BJ (cell line): ENCODE measurements around the gene RRN3. TPM values are rescaled to one million over a fixed set of nuclear protein-coding genes. Genes with fewer than 3 reads are reported as not detected.
"Not testable (repeated sequence)": the region's sequence is repeated elsewhere in the genome, so short reads cannot be mapped to it uniquely, and the experiment has no call there.

Source experiments
- CTCF ChIA-PET: fragments of 350-600 bp; formaldehyde crosslinking; extraction: SDS; loops from one replicate; lab custom pipeline; 2021; ENCODE audit warnings: antibody characterized with exemption, inconsistent platforms; lab: Yijun Ruan, JAX
- POLR2A ChIA-PET: fragments of 300-600 bp; sonication (Branson Sonifier 250); formaldehyde crosslinking; extraction: SDS; loops from one replicate; lab custom pipeline; 2021; ENCODE audit warnings: antibody characterized with exemption; lab: Charles Lee
- DNase-seq: peaks from one replicate; pipeline ENCODE4 v3.0.0-alpha.2; 2011; ENCODE audit warnings: low read depth
- H3K27me3 ChIP-seq: 2 replicates; pipeline ENCODE4 v1.6.0; 2011; ENCODE audit warnings: low read length; ENCODE audit not compliant: control insufficient read depth, insufficient read depth
- H3K36me3 ChIP-seq: 2 replicates; pipeline ENCODE4 v1.5.1; 2011; ENCODE audit warnings: low read length; ENCODE audit not compliant: control insufficient read depth, insufficient read depth
- H3K4me3 ChIP-seq: 2 replicates; pipeline ENCODE4 v1.5.1; 2011; ENCODE audit warnings: low read depth, mild to moderate bottlenecking, control low read depth, low read length
- polyA plus RNA-seq: library from polyadenylated mRNA; depleted of rRNA; stranded (reverse); fragments of >200 nt; gene quantifications from 2 replicates; pipeline ENCODE4 v1.2.3, GENCODE V29; 2011
- TF ChIP-seq, protein P1 (sequence below): IDR thresholded peaks from 2 replicates; pipeline ENCODE4 v1.5.1; 2011; ENCODE audit warnings: low read depth, mild to moderate bottlenecking, control low read depth, inconsistent platforms, low read length, moderate library complexity; ENCODE audit not compliant: insufficient read depth

The RRN3 gene
- polyA plus RNA-seq, 1 experiment: 20.0 TPM

DNA sequence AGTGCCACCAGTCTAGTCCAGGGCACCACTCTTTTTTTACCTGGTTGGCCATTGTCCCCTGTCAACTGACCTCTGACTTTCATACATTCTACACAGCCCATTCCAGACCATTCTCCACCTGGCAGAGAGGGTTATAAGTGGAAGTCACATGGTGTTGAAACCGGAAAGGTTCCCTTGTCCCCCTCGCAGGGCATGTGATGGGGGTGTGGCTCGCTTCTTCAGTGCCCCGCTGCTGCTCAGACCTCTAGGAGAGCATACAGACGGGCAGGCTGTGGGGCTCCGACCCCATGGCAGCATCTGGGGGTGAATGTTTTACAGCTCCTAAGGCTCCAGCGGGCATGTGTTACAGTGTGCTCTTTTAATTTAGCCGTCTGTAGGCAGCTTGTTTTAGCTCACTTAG lies 67.0 kb downstream of the RRN3 start:
- H3K27me3 ChIP-seq, H3K4me3 ChIP-seq, DNase-seq, CTCF ChIA-PET, POLR2A ChIA-PET: not testable (repeated sequence)
- peaks cover 28% of the 10 kb centered on the region for H3K36me3 ChIP-seq

DNA sequence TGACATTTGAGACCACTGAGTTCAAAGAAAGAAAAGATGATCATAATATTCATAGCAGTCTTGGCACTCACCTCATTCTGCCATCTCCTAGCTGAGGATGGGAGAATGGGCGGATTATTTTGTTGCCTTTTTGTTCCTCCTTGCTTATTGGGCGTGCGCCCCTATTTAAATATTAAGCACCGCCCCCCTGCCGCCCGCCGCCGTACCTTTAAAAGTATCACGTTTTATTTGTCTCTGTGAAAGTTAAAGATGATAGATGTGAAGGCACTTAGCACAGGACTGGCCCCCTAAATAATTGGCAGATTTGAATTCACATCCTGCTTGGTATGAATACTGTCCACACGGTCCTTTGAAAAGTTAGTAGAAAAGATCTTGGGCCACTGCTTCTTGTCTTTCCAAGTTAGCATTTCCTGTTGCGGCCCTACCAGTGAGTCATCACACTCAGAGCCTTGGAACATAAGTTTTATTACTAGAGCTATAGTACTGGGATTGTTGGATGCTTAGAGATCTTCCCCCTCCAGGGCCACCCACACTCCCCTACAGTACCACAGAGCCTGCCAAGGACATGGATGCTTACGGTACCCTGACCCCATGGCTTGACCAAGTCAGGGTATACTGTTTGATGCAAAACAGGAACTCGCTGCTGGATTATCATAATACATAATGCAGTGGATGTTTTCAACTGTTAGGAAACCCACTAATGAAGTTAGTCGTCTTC lies 68.7 kb downstream of the RRN3 start:
- ChIA-PET POLR2A (interaction anchor here (0.6 kb wide), 1 partner anchor 11 kb away, joined by 3 read pairs; no protein-coding TSS in a partner anchor), CTCF (interaction anchor here (0.9 kb wide), 1 partner anchor 9 kb away, joined by 3 read pairs; no protein-coding TSS in a partner anchor)
- DNase-seq, H3K27me3 ChIP-seq, H3K4me3 ChIP-seq: not testable (repeated sequence)
- H3K36me3 ChIP-seq: peaks cover 20% of the 10 kb centered on the region

DNA sequence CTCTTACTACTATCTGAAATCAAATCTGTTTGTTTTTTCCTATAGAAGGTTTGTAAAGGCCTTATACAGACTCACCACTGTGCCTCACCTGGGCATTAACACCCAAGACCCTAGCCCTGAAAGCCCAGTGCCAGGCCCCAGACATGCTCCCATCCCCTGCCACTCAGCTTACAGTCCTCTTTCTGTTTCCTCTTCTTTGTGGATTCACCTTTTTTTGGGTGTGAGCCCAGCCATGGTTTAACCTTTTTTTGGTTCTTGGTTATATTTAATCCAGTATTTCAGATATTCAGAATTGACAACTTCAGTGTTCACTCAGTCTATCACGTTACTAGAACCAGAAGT lies 69.2 kb downstream of the RRN3 start:
- H3K27me3 ChIP-seq, H3K4me3 ChIP-seq, CTCF ChIA-PET, POLR2A ChIA-PET, DNase-seq: not testable (repeated sequence)
- H3K36me3 ChIP-seq: peaks cover 20% of the 10 kb centered on the region

DNA sequence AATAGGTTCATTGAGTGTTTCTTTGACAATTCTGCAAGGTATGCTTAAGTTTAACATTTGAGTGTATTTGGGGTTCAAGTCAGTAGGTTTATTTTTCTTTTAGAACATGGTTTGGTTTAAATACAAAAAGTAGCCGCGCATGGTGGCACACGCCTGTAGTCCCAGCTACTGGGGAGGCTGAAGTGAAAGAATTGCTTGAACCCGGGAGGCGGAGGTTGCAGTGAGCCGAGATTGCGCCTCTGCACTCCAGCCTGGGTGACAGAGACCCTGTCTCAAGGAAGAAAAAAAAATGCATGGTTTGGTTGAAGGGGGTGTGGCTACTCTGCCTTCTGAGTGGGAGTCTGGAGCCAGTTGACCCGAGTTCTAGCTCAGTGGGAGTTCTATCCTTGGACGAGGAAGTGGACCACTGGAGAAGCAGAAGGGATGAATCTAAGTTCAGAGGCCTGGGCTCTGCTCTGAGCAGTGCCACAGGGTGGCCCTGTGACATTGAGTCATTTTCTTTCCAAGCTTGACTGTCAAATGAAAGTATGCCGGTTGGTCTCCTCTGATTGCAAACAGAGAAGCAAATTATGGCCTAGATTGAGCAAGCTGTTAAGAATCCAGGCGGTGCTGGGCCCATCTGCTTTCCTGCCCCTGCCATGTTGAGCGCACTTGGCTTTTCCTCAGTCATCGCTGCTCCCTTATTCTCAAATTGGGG lies 70.5 kb downstream of the RRN3 start:
- peaks cover 15% of the 10 kb centered on the region for H3K36me3 ChIP-seq

DNA sequence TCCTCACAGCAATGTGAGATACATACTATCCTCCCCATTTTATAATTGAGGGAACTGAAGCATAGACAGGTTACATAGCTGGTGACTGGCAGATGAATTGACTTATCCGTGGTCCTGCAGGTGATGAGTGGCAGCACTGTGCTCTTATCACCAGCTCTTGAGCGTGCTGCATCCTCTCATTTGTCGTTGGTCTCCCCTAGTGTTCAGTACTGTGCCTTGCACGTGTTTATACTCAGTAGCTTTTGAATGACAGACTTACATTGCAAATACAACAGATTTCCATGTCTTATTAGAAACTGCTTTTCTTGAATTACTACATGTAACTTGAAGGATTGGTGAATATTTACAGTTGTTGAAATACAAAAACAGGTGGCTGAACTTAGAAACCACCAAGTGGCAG lies 71.9 kb downstream of the RRN3 start:
- DNase-seq, H3K4me3 ChIP-seq, H3K36me3 ChIP-seq, H3K27me3 ChIP-seq, CTCF ChIA-PET, POLR2A ChIA-PET: not testable (repeated sequence)
- TF ChIP-seq, protein P1, sequence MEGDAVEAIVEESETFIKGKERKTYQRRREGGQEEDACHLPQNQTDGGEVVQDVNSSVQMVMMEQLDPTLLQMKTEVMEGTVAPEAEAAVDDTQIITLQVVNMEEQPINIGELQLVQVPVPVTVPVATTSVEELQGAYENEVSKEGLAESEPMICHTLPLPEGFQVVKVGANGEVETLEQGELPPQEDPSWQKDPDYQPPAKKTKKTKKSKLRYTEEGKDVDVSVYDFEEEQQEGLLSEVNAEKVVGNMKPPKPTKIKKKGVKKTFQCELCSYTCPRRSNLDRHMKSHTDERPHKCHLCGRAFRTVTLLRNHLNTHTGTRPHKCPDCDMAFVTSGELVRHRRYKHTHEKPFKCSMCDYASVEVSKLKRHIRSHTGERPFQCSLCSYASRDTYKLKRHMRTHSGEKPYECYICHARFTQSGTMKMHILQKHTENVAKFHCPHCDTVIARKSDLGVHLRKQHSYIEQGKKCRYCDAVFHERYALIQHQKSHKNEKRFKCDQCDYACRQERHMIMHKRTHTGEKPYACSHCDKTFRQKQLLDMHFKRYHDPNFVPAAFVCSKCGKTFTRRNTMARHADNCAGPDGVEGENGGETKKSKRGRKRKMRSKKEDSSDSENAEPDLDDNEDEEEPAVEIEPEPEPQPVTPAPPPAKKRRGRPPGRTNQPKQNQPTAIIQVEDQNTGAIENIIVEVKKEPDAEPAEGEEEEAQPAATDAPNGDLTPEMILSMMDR: peak; percentile 32; the same call in 1 of the 2 replicates

More for the DNA sequence above, 70.5 kb downstream of the RRN3 start:
- H3K27me3 ChIP-seq, POLR2A ChIA-PET, DNase-seq, H3K4me3 ChIP-seq: not testable (repeated sequence)
- CTCF ChIA-PET: interaction anchor here (0.6 kb wide), 1 partner anchor 623 kb away, joined by 3 read pairs; no protein-coding TSS in a partner anchor

DNA sequence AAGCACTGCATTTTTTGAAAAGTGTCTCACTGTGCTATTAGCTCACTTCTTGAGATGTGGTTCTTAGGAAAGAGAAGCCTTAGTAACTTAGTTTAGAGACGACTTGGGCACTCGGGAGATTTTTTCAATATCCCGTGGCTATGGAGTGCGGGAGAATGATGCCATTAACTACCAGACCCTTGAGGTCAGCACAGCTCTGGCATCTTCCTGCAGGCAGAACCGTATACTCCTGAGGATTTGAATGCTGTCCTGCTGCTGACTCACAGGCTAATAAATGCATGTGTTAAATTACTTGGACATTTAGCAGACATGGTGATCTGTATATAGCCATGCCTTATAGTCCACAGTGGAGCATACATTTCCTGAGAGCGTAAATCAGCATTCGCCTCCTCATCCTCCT lies 72.6 kb downstream of the RRN3 start:
- DNase-seq: peak; percentile 63
- H3K36me3 ChIP-seq, H3K4me3 ChIP-seq, H3K27me3 ChIP-seq, POLR2A ChIA-PET: not testable (repeated sequence)
- CTCF ChIA-PET: interaction anchor here (0.6 kb wide), 1 partner anchor 791 kb away, joined by 3 read pairs; no protein-coding TSS in a partner anchor

DNA sequence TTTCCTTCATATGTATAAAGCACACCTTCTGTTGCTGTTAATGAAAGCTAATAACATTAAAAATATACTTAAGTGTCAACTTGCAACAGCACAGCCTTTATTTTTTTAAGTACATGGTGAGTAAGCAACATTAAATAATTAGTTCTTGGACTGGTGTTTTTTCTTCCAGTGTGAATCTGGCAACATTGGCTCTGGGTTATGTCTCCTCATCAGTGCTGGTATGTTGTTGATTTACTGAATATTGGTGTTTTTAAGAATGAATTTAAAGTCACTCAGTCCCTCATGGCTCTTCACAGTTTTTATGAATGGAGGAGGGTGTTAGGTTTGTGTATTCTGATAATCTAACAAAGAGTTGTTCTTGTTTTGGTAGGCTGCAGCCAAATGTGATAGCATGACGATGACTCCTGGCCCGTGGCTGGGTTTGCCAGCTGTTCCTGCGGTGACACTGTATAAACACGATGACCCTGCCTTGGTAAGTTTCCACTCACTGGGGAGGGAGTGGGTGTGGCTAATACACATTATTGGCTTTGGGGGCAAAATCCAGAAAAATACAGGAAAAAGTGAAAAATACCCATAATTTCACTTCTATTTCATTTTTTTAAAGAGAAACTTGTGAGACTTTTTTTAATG lies 77.0 kb downstream of the RRN3 start:
- DNase-seq, POLR2A ChIA-PET, CTCF ChIA-PET, H3K27me3 ChIP-seq, H3K36me3 ChIP-seq, H3K4me3 ChIP-seq: not testable (repeated sequence)

DNA sequence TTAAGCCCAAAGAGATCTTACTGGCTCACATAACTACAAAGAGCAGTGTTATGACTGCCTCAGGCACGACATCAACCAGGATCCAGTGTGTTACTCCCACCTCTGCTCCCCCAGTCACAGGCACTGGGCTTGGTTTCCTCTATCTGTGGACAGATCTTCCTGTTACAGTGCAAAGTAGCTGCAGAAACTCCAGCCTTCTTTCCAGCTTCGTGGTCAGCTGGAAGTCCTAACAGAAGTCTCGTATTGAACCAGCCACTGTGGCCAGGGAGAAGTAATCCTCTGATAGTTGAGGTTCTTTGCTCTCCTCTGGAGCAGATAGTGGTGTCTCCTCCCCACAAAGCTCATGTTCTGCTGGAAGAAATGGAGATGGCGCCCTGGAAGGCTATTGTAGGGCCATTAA lies 77.7 kb downstream of the RRN3 start:
- DNase-seq, POLR2A ChIA-PET, H3K4me3 ChIP-seq, CTCF ChIA-PET, H3K27me3 ChIP-seq, H3K36me3 ChIP-seq: not testable (repeated sequence)

DNA sequence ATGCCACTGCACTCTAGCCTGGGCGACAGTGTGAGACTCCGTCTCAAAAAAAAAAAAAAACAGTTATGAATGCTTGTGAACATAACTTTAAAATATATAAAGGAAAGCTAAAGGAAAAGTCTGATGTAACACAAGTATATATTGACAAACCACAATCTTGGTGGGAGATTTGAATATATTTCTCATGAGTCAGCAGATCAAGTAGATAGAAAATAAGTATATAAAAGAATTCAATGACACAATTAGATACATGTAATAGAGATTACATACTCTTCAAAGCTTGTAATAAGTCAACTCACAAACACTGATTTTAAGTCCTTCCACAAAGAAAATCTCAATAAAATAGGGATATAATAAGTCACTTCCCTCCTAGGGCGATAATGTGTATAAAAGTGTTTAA lies 78.4 kb downstream of the RRN3 start:
- DNase-seq, CTCF ChIA-PET, H3K4me3 ChIP-seq, POLR2A ChIA-PET, H3K27me3 ChIP-seq, H3K36me3 ChIP-seq: not testable (repeated sequence)

DNA sequence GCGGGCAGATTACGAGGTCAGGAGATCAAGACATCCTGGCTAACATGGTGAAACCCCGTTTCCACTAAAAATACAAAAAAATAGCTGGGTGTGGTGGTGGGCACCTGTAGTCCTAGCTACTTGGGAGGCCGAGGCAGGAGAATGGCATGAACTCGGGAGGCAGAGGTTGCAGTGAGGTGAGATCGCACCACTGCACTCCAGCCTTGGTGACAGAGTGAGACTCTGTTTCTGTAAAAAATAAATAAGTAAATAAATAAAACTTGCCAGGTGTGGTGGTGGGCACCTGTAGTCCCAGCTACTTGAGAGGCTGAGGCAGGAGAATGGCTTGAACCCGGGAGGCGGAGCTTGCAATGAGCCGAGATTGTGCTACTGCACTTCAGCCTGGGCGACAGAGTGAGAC lies 81.1 kb downstream of the RRN3 start:
- POLR2A ChIA-PET, H3K27me3 ChIP-seq, H3K36me3 ChIP-seq, DNase-seq, H3K4me3 ChIP-seq, CTCF ChIA-PET: not testable (repeated sequence)
